ENCODE measurements around the gene PROC. TPM values are rescaled to one million over a fixed set of nuclear protein-coding genes. Genes with fewer than 3 reads are reported as not detected.

Gene PROC
- total RNA-seq, 1 donor from 2014 or later = 1.0 TPM

DNA sequence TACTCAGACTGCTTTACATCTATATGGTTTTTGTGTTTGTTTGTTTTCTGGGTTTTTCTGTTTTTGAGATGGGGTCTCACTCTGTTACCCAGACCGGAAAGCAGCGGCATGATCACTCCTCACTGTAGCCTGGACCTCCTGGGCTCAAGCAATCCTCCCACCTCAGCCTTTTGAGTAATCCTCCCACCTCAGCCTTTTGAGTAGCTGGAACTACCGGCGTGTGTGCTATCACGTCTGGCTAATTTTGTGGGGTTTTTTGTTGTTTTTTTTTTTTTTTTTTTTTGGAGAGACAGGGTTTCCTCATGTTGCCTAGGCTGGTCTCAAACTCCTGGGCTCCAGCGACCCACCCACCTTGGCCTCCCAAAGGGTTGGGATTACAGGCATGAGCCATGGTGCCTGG, 39.5 kb upstream of the PROC start:
- Histone ChIP-seq H3K9me3 (ENCODE audit: insufficient read depth, low read depth, low read length) (no peaks in the 10 kb centered on the region), H3K79me2 (ENCODE audit: insufficient read depth, low read length) (peaks cover 98% of the 10 kb centered on the region), H3K4me2 (ENCODE audit: low read length) (no peak overlapping the region), H3K27me3 (ENCODE audit: insufficient read depth, low read length) (no peaks in the 10 kb centered on the region), H3K27ac (ENCODE audit: low read depth, low read length) (no peak overlapping the region), H3K4me1 (ENCODE audit: insufficient read depth, low read length) (no peaks in the 10 kb centered on the region), H3K36me3 (ENCODE audit: insufficient read depth, low read length) (no peaks in the 10 kb centered on the region), H3K4me3 (ENCODE audit: insufficient read depth, low read depth, low read length) (no peak overlapping the region), H3K9ac (ENCODE audit: low read length) (no peak overlapping the region), H2AFZ (ENCODE audit: low read depth, low read length) (no peak overlapping the region), H4K20me1 (ENCODE audit: insufficient read depth, low read length) (peaks cover 73% of the 10 kb centered on the region)
- peaks cover 9% of the 10 kb centered on the region for H3K36me3 Mint-ChIP-seq (ENCODE audit: low read depth, unreplicated experiment)
- no peak for DNase-seq (ENCODE audit: low read depth)
- peaks cover 5% of the 10 kb centered on the region for H3K9me3 Mint-ChIP-seq (ENCODE audit: unreplicated experiment)
- H3K4me3 Mint-ChIP-seq (ENCODE audit: unreplicated experiment) = no peak overlapping the region
- TF ChIP-seq EZH2 (IDR thresholded peaks at IDR 0.05; ENCODE audit: insufficient read depth, low read length) (no peak), CTCF (IDR thresholded peaks at IDR 0.05; ENCODE audit: insufficient read depth, low read depth, low read length) (no peak)
- no peaks in the 10 kb centered on the region for H3K27me3 Mint-ChIP-seq (ENCODE audit: low read depth, unreplicated experiment)
- H3K27ac Mint-ChIP-seq (ENCODE audit: unreplicated experiment) = no peak overlapping the region
- FAIRE-seq = no peak
- peaks cover 22% of the 10 kb centered on the region for H3K4me1 Mint-ChIP-seq (ENCODE audit: low read depth, unreplicated experiment)

- Histone ChIP-seq H2AFZ (ENCODE audit: low read depth, low read length) (no peak overlapping the region), H3K4me3 (ENCODE audit: insufficient read depth, low read depth, low read length) (no peak overlapping the region), H3K9me3 (ENCODE audit: insufficient read depth, low read depth, low read length) (no peaks in the 10 kb centered on the region), H3K4me2 (ENCODE audit: low read length) (no peak overlapping the region), H3K27me3 (ENCODE audit: insufficient read depth, low read length) (no peaks in the 10 kb centered on the region), H3K36me3 (ENCODE audit: insufficient read depth, low read length) (no peaks in the 10 kb centered on the region), H3K9ac (ENCODE audit: low read length) (no peak overlapping the region), H3K27ac (ENCODE audit: low read depth, low read length) (no peak overlapping the region), H4K20me1 (ENCODE audit: insufficient read depth, low read length) (peaks cover 69% of the 10 kb centered on the region), H3K79me2 (ENCODE audit: insufficient read depth, low read length) (peaks cover 97% of the 10 kb centered on the region), H3K4me1 (ENCODE audit: insufficient read depth, low read length) (peaks cover 3% of the 10 kb centered on the region)
- peaks cover 7% of the 10 kb centered on the region for H3K36me3 Mint-ChIP-seq (ENCODE audit: low read depth, unreplicated experiment)
- H3K27me3 Mint-ChIP-seq (ENCODE audit: low read depth, unreplicated experiment) = no peaks in the 10 kb centered on the region
- TF ChIP-seq EZH2 (IDR thresholded peaks at IDR 0.05; ENCODE audit: insufficient read depth, low read length) = no peak
- no peak for DNase-seq (ENCODE audit: low read depth)
- H3K27ac Mint-ChIP-seq (ENCODE audit: unreplicated experiment) = no peak overlapping the region
- no peak for FAIRE-seq
- H3K4me1 Mint-ChIP-seq (ENCODE audit: low read depth, unreplicated experiment) = peaks cover 29% of the 10 kb centered on the region
- H3K9me3 Mint-ChIP-seq (ENCODE audit: unreplicated experiment) = peaks cover 2% of the 10 kb centered on the region
- H3K4me3 Mint-ChIP-seq (ENCODE audit: unreplicated experiment) = no peak overlapping the region
Observed at GRCh38 chr2:127379712-127380355, 38.4 kb upstream of the PROC start.

- Histone ChIP-seq H4K20me1 (ENCODE audit: insufficient read depth, low read length) (peaks cover 72% of the 10 kb centered on the region), H3K27me3 (ENCODE audit: insufficient read depth, low read length) (no peaks in the 10 kb centered on the region), H3K4me2 (ENCODE audit: low read length) (no peak overlapping the region), H3K4me1 (ENCODE audit: insufficient read depth, low read length) (peaks cover 11% of the 10 kb centered on the region), H3K27ac (ENCODE audit: low read depth, low read length) (no peak overlapping the region), H3K9me3 (ENCODE audit: insufficient read depth, low read depth, low read length) (no peaks in the 10 kb centered on the region), H3K4me3 (ENCODE audit: insufficient read depth, low read depth, low read length) (no peak overlapping the region), H2AFZ (ENCODE audit: low read depth, low read length) (no peak overlapping the region), H3K9ac (ENCODE audit: low read length) (no peak overlapping the region), H3K36me3 (ENCODE audit: insufficient read depth, low read length) (no peaks in the 10 kb centered on the region), H3K79me2 (ENCODE audit: insufficient read depth, low read length) (peaks cover 98% of the 10 kb centered on the region)
- Mint-ChIP-seq H3K9me3 (ENCODE audit: unreplicated experiment) (no peaks in the 10 kb centered on the region), H3K36me3 (ENCODE audit: low read depth, unreplicated experiment) (no peaks in the 10 kb centered on the region), H3K27ac (ENCODE audit: unreplicated experiment) (no peak overlapping the region), H3K27me3 (ENCODE audit: low read depth, unreplicated experiment) (no peaks in the 10 kb centered on the region), H3K4me1 (ENCODE audit: low read depth, unreplicated experiment) (peaks cover 35% of the 10 kb centered on the region), H3K4me3 (ENCODE audit: unreplicated experiment) (no peak overlapping the region)
- no peak for DNase-seq (ENCODE audit: low read depth)
- no peak for TF ChIP-seq EZH2 (IDR thresholded peaks at IDR 0.05; ENCODE audit: insufficient read depth, low read length)
- no peak for FAIRE-seq
Observed at GRCh38 chr2:127381762-127382161, 36.5 kb upstream of the PROC start.

All from astrocyte (in vitro differentiated cells and primary cell).